ENCODE measurements around the gene ASMT. TPM values are rescaled to one million over a fixed set of nuclear protein-coding genes. Genes with fewer than 3 reads are reported as not detected.
"Not testable (repeated sequence)": the region's sequence is repeated elsewhere in the genome, so short reads cannot be mapped to it uniquely, and the experiment has no call there.

Gene ASMT
- total RNA-seq, 2 experiments from 2014 or later = 1.2 to 5.0 TPM

DNA sequence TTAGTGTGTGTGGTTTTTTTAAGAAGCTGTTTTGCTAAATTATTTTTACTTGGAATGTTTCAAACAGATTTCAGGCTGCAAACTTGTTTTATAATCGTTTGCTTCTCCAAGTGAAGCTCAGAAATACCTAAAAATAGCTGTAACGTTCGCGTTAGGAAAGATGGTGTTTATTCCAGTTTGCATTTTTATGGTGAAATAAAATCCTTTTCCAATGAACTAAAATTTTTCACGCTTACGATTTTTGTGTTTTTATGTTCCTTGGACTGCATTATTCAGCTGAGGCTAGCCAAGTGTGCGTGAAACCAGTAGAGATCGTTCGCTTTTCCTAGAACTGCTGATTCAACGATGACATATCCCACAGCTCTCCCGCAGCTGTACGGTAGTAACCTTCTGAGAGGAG lies 12.6 kb upstream of the ASMT start:
- ATAC-seq = no peak
- DNase-seq = no peak
- H3K27ac Mint-ChIP-seq = no peak overlapping the region
- peaks cover 52% of the 10 kb centered on the region for H3K36me3 Mint-ChIP-seq
- no peaks in the 10 kb centered on the region for H3K4me1 Mint-ChIP-seq
- no peak overlapping the region for H3K4me3 Mint-ChIP-seq
- H3K9me3 Mint-ChIP-seq (ENCODE audit: low read depth) = no peaks in the 10 kb centered on the region
- H3K27me3 Mint-ChIP-seq = no peaks in the 10 kb centered on the region
- CTCF ChIA-PET = no interaction called here

DNA sequence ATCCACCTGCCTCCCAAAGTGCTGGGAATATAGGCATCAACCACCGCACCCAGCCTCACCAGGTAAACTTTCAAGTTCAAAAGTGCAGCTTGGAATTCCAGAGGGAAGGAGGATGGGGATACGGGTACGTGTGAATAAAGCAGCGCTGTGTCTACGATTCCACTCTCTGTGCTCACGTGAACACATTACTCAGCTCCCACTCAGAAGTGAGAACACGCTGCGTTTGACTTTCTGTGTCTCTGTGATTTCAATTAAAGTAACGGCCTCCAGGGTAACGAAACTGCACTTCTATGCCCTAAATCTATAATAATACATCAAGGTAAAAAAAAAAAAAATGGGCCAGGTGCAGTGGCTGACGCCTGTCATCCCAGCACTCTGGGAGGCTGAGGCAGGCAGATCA lies 8.4 kb upstream of the ASMT start:
- H3K27me3 Mint-ChIP-seq = no peaks in the 10 kb centered on the region
- no peaks in the 10 kb centered on the region for H3K9me3 Mint-ChIP-seq (ENCODE audit: low read depth)
- no peak overlapping the region for H3K4me3 Mint-ChIP-seq
- H3K4me1 Mint-ChIP-seq = no peaks in the 10 kb centered on the region
- no peak overlapping the region for H3K27ac Mint-ChIP-seq
- H3K36me3 Mint-ChIP-seq = peaks cover 26% of the 10 kb centered on the region
- ATAC-seq (no peak), DNase-seq (no peak)
- CTCF ChIA-PET = no interaction called here

DNA sequence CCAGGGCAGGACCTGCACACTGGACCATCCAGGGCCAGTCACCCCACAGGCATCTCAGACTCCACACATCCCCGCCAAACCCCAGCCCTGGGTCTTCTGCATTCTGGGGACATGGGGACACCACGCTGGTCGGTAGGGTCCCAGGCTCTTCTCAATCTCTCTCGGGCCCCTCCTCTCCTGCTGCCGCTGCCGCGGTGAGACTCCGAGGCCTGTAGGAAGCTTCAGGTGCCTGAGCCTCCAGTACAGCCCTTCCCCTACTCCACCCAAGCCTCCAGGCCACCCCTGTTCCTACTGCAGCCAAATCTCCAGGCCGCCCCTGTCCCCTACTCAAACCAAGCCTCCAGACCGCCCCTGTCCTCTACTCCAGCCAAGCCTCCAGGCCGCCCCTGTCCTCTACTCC lies 5.5 kb upstream of the ASMT start:
- Mint-ChIP-seq H3K36me3 (peaks cover 7% of the 10 kb centered on the region), H3K27ac (no peak overlapping the region), H3K27me3 (peaks cover 3% of the 10 kb centered on the region), H3K4me1 (no peaks in the 10 kb centered on the region), H3K9me3 (ENCODE audit: low read depth) (no peaks in the 10 kb centered on the region), H3K4me3 (no peak overlapping the region)
- CTCF ChIA-PET = no interaction called here
- DNase-seq (no peak), ATAC-seq (no peak)

DNA sequence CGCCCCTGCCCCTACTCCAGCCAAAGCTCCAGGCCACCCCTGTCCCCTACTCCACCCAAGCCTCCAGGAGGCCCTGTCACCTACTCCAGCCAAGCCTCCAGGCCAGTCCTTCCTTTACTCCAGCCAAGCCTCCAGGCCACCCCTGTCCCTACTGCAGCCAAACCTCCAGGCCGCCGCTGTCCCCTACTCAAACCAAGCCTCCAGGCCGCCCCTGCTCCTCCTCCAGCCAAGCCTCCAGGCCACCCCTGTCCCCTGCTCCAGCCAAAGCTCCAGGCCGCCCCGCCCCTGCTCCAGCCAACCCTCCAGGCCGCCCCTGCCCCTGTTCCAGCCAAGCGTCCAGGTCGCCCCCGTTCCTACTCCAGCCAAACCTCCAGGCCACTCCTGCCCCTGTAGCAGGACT lies 5.1 kb upstream of the ASMT start:
- ATAC-seq (no peak), DNase-seq (no peak)
- H3K27me3 Mint-ChIP-seq = peaks cover 3% of the 10 kb centered on the region
- CTCF ChIA-PET = no interaction called here
- H3K4me1 Mint-ChIP-seq = no peaks in the 10 kb centered on the region
- H3K27ac Mint-ChIP-seq = no peak overlapping the region
- H3K9me3 Mint-ChIP-seq (ENCODE audit: low read depth) = no peaks in the 10 kb centered on the region
- H3K4me3 Mint-ChIP-seq = no peak overlapping the region
- peaks cover 5% of the 10 kb centered on the region for H3K36me3 Mint-ChIP-seq

DNA sequence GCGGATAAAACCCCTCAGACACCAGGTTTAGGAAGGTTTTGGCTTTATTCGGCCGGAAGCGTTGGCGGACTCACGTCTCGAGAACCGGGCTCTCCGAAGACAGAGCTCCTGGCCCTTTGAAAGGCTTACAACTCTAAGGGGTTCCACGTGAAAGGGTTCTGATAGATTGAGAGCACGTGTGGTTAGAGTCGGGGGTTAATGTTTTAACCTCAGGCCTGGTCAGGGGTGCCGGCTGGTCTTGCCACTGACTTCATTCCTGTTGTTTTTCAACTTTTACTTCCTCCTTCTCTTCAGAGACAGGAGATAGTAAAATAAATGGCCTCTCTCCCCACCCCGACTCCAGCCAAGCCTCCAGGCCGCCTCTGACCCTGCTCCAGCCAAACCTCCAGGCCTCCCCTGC lies 4.7 kb upstream of the ASMT start:
- Mint-ChIP-seq H3K27me3 (peaks cover 3% of the 10 kb centered on the region), H3K4me1 (no peaks in the 10 kb centered on the region), H3K36me3 (peaks cover 3% of the 10 kb centered on the region), H3K9me3 (ENCODE audit: low read depth) (no peaks in the 10 kb centered on the region), H3K27ac (no peak overlapping the region), H3K4me3 (no peak overlapping the region)
- CTCF ChIA-PET = no interaction called here
- no peak for DNase-seq
- ATAC-seq = no peak

DNA sequence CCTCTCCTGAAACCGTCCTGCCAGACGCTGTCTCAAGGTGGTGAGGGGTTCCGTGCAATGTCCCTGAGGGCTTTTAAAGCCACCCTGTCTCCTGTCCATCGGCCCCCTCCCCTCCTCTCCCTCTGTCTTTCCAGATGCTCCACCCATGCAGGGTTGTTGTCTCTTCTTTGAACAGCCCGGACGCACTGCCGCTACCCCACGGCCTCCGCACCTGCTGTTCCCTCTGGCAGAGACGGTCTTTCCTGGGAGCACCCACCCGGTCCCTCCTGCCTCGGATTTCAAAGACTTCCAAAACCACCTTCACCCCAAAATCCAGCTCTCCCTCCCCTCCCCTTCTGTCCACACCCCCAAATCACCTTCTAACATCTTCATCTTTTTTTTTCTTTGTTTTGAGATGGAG lies 4.1 kb upstream of the ASMT start:
- H3K27me3 Mint-ChIP-seq = peaks cover 3% of the 10 kb centered on the region
- H3K9me3 Mint-ChIP-seq (ENCODE audit: low read depth) = no peaks in the 10 kb centered on the region
- DNase-seq (no peak), ATAC-seq (no peak)
- CTCF ChIA-PET = no interaction called here
- no peaks in the 10 kb centered on the region for H3K4me1 Mint-ChIP-seq
- no peaks in the 10 kb centered on the region for H3K36me3 Mint-ChIP-seq
- H3K4me3 Mint-ChIP-seq = no peak overlapping the region
- no peak overlapping the region for H3K27ac Mint-ChIP-seq

DNA sequence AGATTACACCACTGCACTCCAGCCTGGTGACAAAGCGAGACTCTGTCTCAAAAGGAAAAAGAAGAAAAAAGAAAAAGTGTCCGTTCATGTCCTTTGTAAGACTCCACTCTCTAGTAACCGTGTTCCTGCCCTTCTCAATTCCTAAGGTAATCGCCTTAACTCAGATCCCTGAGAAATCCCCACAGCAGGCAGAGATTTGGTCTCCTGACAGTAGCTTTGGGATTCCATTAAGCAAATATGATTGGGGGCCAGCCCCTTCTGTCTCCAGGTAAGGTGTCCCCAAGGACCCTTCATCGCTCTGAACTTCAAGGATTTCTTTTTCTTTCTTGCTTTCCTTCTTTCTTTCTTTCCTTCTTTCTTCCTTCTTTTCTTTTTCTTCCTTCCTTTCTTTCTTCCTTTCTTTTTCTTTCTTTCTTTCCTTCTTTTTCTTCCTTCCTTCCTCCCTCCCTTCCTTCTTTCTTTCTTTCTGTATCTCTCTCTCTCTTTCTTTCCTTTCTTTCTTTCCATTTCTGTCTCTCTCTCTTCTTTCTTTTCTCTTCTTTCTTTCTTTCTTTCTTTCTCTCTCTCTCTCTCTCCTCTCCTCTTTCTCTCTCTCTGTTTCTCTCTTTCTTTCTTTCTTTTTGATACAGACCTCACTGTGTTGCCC lies 2.1 kb upstream of the ASMT start:
- ATAC-seq (no peak), DNase-seq (no peak)
- Mint-ChIP-seq H3K27ac (no peak overlapping the region), H3K36me3 (no peaks in the 10 kb centered on the region), H3K4me1 (peaks cover 2% of the 10 kb centered on the region), H3K4me3 (no peak overlapping the region), H3K9me3 (ENCODE audit: low read depth) (no peaks in the 10 kb centered on the region), H3K27me3 (peaks cover 3% of the 10 kb centered on the region)
- CTCF ChIA-PET = no interaction called here

DNA sequence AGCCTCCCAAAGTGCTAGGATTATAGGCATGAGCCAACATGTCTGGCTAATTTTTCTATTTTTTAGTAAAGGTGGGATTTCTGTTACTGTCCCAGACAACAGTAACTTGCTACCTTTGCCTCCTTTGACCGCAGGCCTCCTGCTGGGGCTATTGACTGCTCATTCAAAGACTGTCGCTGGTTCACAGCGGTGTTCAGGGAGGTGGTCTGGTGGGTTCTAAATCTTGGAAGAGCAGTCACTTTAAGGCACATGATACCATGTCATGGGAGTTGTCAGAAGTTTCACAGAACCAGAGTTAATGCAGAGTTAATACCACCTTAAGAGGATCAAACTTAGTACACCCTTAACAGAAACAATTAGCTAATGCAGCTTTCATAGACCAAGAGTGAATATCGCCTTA lies 3.8 kb downstream of the ASMT start:
- H3K27ac Mint-ChIP-seq = no peak overlapping the region
- no peak for DNase-seq
- peaks cover 10% of the 10 kb centered on the region for H3K4me1 Mint-ChIP-seq
- H3K9me3 Mint-ChIP-seq (ENCODE audit: low read depth) = no peaks in the 10 kb centered on the region
- CTCF ChIA-PET = no interaction called here
- no peak for ATAC-seq
- H3K27me3 Mint-ChIP-seq = no peaks in the 10 kb centered on the region
- no peak overlapping the region for H3K4me3 Mint-ChIP-seq
- H3K36me3 Mint-ChIP-seq = peaks cover 2% of the 10 kb centered on the region

DNA sequence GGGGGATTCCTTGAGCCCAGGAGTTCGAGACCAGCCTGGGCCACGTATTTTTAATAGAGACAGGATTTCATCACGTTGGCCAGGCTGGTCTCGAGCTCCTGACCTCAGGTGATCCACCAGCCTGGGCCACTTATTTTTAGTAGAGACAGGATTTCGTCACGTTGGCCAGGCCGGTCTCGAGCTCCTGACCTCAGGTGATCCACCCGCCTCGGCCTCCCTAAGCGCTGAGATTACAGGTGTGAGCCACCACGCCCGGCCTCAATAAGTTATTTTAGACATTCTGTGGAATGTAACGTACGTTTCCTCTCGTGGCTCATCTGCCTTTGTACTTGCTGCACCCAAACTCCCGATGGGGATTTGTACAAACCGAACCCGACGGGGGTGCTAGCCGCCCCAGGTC lies 8.8 kb downstream of the ASMT start:
- H3K36me3 Mint-ChIP-seq = peaks cover 2% of the 10 kb centered on the region
- DNase-seq (no peak), ATAC-seq (no peak)
- H3K27me3 Mint-ChIP-seq = no peaks in the 10 kb centered on the region
- H3K9me3 Mint-ChIP-seq (ENCODE audit: low read depth) = no peaks in the 10 kb centered on the region
- H3K4me3 Mint-ChIP-seq = peak overlapping the region; percentile 49
- H3K4me1 Mint-ChIP-seq = peaks cover 11% of the 10 kb centered on the region
- H3K27ac Mint-ChIP-seq = no peak overlapping the region
- CTCF ChIA-PET = no interaction called here

DNA sequence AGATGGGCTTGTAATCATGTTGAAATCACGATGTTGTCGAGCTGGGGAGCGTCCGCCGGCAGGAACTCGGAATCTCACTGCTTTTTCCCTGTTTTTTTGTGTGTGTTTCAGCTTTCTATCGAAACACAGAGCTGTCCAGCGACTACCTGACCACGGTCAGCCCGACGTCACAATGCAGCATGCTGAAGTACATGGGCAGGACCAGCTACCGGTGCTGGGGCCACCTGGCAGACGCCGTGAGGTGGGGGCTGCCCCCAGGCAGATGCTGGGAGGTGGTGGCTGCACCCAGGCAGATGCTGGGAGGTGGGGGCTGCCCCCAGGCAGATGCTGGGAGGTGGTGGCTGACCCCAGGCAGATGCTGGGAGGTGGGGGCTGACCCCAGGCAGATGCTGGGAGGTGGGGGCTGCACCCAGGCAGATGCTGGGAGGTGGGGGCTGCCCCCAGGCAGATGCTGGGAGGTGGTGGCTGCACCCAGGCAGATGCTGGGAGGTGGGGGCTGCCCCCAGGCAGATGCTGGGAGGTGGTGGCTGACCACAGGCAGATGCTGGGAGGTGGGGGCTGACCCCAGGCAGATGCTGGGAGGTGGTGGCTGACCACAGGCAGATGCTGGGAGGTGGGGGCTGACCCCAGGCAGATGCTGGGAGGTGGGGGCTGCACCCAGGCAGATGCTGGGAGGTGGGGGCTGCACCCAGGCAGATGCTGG lies 9.4 kb downstream of the ASMT start:
- H3K9me3 Mint-ChIP-seq (ENCODE audit: low read depth); H3K4me3 Mint-ChIP-seq; H3K36me3 Mint-ChIP-seq; H3K27ac Mint-ChIP-seq; H3K27me3 Mint-ChIP-seq; DNase-seq; CTCF ChIA-PET; ATAC-seq: not testable (repeated sequence)
- peaks cover 11% of the 10 kb centered on the region for H3K4me1 Mint-ChIP-seq

DNA sequence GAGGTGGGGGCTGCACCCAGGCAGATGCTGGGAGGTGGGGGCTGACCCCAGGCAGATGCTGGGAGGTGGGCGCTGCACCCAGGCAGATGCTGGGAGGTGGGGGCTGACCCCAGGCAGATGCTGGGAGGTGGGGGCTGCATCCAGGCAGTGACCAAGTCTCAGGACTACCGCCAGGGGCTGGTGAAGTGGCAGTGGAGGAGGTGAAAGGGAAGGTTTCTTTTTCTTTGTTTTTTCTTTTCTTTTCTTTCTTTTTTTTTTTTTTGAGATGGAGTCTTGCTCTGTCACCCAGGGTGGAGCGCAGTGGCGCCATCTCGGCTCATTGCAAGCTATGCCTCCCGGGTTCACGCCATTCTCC lies 10.0 kb downstream of the ASMT start:
- DNase-seq; H3K9me3 Mint-ChIP-seq (ENCODE audit: low read depth); CTCF ChIA-PET; H3K27ac Mint-ChIP-seq; H3K4me3 Mint-ChIP-seq; H3K36me3 Mint-ChIP-seq; ATAC-seq; H3K27me3 Mint-ChIP-seq: not testable (repeated sequence)
- peaks cover 11% of the 10 kb centered on the region for H3K4me1 Mint-ChIP-seq

DNA sequence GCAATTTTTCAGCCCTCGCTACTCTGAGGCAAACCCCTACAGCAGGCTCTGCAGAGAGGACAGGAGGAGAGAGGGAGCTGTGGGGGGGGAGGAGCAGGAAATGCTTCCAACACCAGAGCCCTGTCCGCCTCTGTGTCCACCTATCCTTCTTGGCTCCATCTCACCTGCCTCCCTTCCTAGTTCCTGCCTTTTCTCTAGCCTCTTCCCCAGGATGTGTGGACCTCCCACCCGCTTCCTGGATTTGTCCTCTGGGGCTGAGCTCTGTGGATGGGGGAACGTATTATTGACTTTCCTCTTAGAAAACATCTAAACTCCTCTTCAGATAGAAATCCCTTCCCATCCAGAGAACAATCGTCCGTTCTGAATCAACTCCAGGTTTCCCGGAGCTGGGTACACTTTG lies 14.4 kb downstream of the ASMT start:
- no peaks in the 10 kb centered on the region for H3K36me3 Mint-ChIP-seq
- ATAC-seq = no peak
- H3K4me1 Mint-ChIP-seq = no peaks in the 10 kb centered on the region
- no peak overlapping the region for H3K4me3 Mint-ChIP-seq
- no peaks in the 10 kb centered on the region for H3K27me3 Mint-ChIP-seq
- no peak for DNase-seq
- no peaks in the 10 kb centered on the region for H3K9me3 Mint-ChIP-seq (ENCODE audit: low read depth)
- no peak overlapping the region for H3K27ac Mint-ChIP-seq
- CTCF ChIA-PET = no interaction called here

DNA sequence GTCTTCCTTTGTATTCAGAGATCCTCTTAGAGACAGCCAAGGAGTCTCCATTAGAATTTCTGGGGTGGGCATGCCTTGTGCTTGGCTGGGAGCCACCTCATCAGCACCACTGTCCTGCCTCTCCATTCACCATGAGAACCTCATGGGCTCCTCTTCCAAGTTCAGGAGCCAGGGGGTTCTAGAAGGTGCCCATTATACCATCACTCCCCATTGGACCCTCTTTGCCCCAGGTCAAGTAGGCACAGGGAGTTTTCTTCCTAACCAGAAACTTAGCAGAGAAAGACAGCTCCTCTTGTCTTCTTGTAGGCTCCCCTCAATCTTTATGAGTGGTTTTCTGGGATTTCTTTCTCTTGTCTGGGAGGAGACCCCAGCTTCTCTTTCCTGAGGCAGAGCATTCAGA lies 31.1 kb downstream of the ASMT start:
- H3K9me3 Mint-ChIP-seq (ENCODE audit: low read depth) = peaks cover 4% of the 10 kb centered on the region
- no peak for ATAC-seq
- CTCF ChIA-PET = no interaction called here
- DNase-seq = no peak
- H3K27ac Mint-ChIP-seq = no peak overlapping the region
- peaks cover 8% of the 10 kb centered on the region for H3K27me3 Mint-ChIP-seq
- peaks cover 7% of the 10 kb centered on the region for H3K36me3 Mint-ChIP-seq
- no peak overlapping the region for H3K4me3 Mint-ChIP-seq
- peaks cover 4% of the 10 kb centered on the region for H3K4me1 Mint-ChIP-seq

DNA sequence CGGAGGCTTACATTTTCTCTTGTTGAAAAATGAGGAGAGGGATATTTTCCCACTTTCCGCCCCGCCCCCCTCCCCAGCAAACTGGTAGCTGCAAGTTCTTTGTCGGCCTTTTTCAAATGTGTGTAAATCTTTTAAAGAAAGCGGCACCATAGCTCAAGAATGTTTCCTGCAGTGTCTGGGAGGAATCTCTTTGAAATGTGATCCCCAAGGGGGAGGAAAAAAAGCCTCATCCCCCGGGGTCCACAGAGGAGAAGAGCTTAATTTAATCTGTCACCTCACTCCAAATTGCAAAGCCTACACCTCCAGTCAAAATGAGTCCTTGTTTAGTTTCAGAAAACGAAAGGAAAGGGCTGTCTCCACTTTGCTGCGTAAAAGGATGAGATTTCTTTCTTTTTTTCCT lies 34.8 kb downstream of the ASMT start:
- H3K27ac Mint-ChIP-seq = no peak overlapping the region
- DNase-seq (no peak), ATAC-seq (no peak)
- peaks cover 8% of the 10 kb centered on the region for H3K27me3 Mint-ChIP-seq
- H3K36me3 Mint-ChIP-seq = peaks cover 7% of the 10 kb centered on the region
- no peak overlapping the region for H3K4me3 Mint-ChIP-seq
- H3K9me3 Mint-ChIP-seq (ENCODE audit: low read depth) = peaks cover 4% of the 10 kb centered on the region
- CTCF ChIA-PET = no interaction called here
- H3K4me1 Mint-ChIP-seq = peaks cover 7% of the 10 kb centered on the region
